HG03025 (cell line): ENCODE results near the gene FBXL19.
"Not testable (repeated sequence)": the region's sequence is repeated elsewhere in the genome, so short reads cannot be mapped to it uniquely, and the experiment has no call there.

Experiments used
- ATAC-seq: cut with Tn5 transposase; IDR thresholded peaks from one replicate; pipeline ENCODE4 v1.9.1; 2021; ENCODE audit warnings: mild to moderate bottlenecking, moderate library complexity; ENCODE audit not compliant: unreplicated experiment, low FRiP score

FBXL19 gene

GRCh38 chr16:30921748-30922419 lies 1.5 kb upstream of the FBXL19 start:
- ATAC-seq: no peak

- ATAC-seq: peak; percentile 63
Measured at GRCh38 chr16:30922420-30922959, 882 bp upstream of the FBXL19 start.

GRCh38 chr16:30922960-30923535 lies 324 bp upstream of the FBXL19 start:
- peak; percentile 62 for ATAC-seq

- no peak for ATAC-seq
Measured at GRCh38 chr16:30924076-30924912, 922 bp downstream of the FBXL19 start.

- ATAC-seq: no peak
Measured at GRCh38 chr16:30924913-30925631, 1.7 kb downstream of the FBXL19 start.

GRCh38 chr16:30925632-30925987 lies 2.2 kb downstream of the FBXL19 start:
- ATAC-seq: no peak

- ATAC-seq: no peak
Measured at GRCh38 chr16:30925995-30926811, 2.8 kb downstream of the FBXL19 start.

- no peak for ATAC-seq
Measured at GRCh38 chr16:30926937-30927788, 3.8 kb downstream of the FBXL19 start.

GRCh38 chr16:30927789-30928378 lies 4.5 kb downstream of the FBXL19 start:
- ATAC-seq: no peak

GRCh38 chr16:30928390-30928789 lies 5.0 kb downstream of the FBXL19 start:
- no peak for ATAC-seq

GRCh38 chr16:30929167-30929566 lies 5.8 kb downstream of the FBXL19 start:
- ATAC-seq: no peak

- no peak for ATAC-seq
Measured at GRCh38 chr16:30930160-30930571, 6.8 kb downstream of the FBXL19 start.

- ATAC-seq: no peak
Measured at GRCh38 chr16:30931068-30931650, 7.8 kb downstream of the FBXL19 start.

GRCh38 chr16:30934827-30935557 lies 11.6 kb downstream of the FBXL19 start:
- ATAC-seq: no peak

- ATAC-seq: no peak
Measured at GRCh38 chr16:30937692-30938091, 14.3 kb downstream of the FBXL19 start.

GRCh38 chr16:30939571-30939970 lies 16.2 kb downstream of the FBXL19 start:
- ATAC-seq: not testable (repeated sequence)

GRCh38 chr16:30941600-30942425 lies 18.4 kb downstream of the FBXL19 start:
- no peak for ATAC-seq
